AG09309 (cell line): ENCODE results near the gene HIBADH.

Source experiments
- DNase-seq: peaks from one replicate; pipeline ENCODE4 v3.0.0-alpha.2; 2010; ENCODE audit warnings: low read depth
- H3K4me3 ChIP-seq: 2 replicates; pipeline ENCODE4 v1.5.1; 2011; ENCODE audit warnings: mild to moderate bottlenecking, low read depth, low read length, moderate library complexity; ENCODE audit not compliant: control insufficient read depth
- TF ChIP-seq, protein P1 (sequence below): IDR thresholded peaks from 2 replicates; pipeline ENCODE4 v1.5.1; 2011; ENCODE audit warnings: mild to moderate bottlenecking, low read depth, low read length, inconsistent platforms; ENCODE audit not compliant: insufficient read depth, control insufficient read depth; ENCODE audit errors: missing control alignments

The HIBADH gene

DNA sequence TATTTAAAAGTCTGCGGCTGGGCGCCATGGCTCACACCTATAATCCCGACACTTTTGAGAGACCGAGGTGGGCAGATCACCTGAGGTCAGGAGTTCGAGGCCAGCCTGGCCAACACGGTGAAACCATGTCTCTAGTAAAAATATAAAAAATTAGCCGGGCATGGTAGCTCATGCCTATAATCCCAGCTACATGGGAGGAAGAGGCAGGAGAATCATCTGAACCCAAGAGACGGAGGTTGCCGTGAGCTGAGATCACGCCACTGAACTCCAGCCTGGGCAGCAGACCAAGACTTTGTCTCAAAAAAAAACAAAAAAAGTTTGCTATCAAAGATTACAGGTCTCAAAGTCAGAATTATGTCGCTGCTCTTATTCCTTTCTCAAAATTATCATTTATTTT, 55.5 kb downstream of the HIBADH start:
- H3K4me3 ChIP-seq: no peak overlapping the region
- DNase-seq: no peak
- TF ChIP-seq, protein P1, sequence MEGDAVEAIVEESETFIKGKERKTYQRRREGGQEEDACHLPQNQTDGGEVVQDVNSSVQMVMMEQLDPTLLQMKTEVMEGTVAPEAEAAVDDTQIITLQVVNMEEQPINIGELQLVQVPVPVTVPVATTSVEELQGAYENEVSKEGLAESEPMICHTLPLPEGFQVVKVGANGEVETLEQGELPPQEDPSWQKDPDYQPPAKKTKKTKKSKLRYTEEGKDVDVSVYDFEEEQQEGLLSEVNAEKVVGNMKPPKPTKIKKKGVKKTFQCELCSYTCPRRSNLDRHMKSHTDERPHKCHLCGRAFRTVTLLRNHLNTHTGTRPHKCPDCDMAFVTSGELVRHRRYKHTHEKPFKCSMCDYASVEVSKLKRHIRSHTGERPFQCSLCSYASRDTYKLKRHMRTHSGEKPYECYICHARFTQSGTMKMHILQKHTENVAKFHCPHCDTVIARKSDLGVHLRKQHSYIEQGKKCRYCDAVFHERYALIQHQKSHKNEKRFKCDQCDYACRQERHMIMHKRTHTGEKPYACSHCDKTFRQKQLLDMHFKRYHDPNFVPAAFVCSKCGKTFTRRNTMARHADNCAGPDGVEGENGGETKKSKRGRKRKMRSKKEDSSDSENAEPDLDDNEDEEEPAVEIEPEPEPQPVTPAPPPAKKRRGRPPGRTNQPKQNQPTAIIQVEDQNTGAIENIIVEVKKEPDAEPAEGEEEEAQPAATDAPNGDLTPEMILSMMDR: no peak

DNA sequence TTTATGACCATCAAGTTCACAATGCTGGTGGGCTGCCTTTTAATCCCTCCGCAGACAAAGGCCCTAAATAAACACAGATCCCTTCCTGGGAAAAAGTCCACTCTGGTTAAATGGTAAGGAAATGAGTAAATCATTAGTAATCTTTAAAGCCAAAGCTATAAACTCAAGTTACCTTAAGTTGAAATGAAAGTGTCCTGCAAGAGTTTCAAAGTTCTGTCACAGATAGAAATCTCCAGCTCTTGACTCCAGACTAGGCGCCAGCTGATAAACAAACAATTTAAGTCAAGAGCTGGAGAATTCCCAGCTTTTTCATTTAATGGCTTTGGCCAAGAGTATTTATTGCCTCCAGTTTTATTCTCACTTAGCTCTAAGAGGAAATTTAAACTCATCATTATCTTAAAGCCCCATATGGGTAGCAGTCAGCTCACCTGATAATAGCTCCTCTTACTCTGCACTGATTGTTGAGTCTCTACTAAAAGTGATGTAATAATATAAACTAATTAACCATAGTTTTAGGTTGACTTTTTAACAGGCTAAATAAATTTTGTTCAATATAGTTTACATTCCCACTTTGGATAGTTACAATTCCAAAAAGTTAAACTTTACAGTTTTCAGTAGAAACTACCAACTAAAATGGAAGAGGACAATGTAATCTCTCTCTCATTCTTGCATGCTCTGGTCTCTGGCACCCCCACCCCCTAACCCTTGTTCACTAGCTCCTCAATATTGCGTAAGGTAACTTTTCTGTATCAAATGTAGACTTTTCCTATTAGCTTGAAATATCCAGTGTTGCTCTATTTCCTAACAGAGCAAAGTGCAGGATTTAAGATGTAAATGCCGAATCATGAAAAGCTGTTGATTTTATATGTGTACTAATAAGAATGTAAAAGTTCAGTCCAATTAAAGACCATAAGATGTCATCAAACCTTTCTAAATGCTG, 56.1 kb downstream of the HIBADH start:
- TF ChIP-seq, protein P1: no peak
- no peak overlapping the region for H3K4me3 ChIP-seq
- DNase-seq: peak; percentile 64

DNA sequence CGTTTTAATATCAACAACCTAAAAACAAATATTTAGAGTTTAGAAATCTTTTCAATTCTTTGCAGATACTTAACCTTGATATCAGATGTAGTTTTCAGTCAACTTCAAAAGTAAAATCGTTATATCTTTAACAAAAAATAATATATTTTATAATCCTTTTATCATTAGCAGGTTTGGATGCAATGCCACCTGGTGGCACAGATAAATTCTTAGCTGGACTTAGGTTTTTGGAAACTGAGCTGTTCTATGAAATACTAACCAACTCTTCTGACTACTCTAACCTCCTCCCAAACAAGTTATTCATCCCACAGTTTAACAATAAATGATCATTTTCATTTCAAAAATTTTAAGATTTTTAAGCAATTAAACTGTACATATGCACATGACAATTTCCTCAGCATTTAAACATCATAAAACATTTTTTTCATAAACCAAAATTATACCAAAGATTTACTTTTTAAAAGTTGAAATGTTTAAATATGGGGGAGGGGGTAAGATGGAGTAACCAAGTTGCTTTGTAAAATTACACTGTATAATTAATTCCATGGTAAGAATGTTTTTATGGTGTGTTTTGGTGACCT, 56.9 kb downstream of the HIBADH start:
- TF ChIP-seq, protein P1: peak; percentile 55
- no peak overlapping the region for H3K4me3 ChIP-seq
- DNase-seq: peak; percentile 37

DNA sequence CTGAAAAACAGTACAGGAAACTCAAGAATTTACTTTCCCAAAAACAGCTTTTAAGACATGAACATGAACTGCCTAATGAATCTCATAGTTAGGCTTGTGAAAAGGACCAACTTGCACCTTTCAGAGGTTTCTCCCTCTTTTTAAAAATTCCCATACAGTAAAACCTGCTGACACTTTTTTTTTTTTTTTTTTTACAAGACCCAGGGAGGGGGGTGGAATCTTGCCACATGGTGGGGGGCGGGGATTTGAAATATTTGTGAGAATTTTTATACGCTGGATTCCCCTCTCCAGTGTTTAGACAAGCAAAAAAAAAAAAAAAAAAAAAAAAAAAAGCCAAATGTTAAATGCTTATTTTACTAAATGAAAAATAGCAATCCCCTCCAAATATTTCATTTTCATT, 57.4 kb downstream of the HIBADH start:
- no peak overlapping the region for H3K4me3 ChIP-seq
- TF ChIP-seq, protein P1: no peak
- no peak for DNase-seq

DNA sequence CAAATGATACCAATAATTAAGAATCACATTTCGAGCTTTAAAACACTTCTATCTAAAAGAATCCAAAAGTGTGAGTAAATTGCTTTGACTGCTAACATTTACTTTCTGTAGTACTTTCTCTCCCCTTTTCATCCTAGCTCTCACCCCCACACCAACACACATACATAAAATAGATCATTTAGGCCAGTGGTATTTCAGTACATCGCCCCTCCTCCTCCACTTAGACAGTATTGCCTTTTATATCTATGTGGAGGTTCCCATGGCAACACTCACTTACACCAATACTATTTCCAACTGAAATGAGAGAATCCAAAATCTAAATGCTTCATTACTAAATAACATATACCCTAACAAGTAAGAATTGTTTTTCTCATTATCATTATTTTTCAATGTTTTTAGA, 58.9 kb downstream of the HIBADH start:
- TF ChIP-seq, protein P1: no peak
- H3K4me3 ChIP-seq: no peak overlapping the region

DNA sequence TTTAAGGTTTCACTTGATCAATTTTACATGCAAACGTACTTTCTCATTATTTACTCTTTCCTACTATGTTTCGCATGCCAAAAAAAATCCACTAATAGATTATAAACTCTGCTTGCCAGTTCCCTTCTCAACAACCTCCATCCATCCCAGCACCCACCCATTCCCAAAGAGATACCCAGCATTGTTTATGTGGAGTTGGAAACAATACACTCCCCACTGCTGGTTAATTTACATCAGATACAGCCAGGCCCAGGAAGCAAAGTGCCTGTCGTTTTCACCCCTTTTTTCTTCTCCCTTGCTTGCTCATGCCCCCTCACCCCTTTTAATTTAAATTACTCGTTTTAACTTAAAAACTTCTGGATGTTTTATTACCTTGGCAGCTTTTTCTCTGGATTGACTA, 59.9 kb downstream of the HIBADH start:
- no peak overlapping the region for H3K4me3 ChIP-seq

More for the DNA sequence above, 58.9 kb downstream of the HIBADH start:
- no peak for DNase-seq

More for the DNA sequence above, 59.9 kb downstream of the HIBADH start:
- DNase-seq: no peak
- TF ChIP-seq, protein P1: no peak
